Lower leg skin (tissue), 4 donors: ENCODE results near the gene ARHGAP24. TPM values are rescaled to one million over a fixed set of nuclear protein-coding genes. Genes with fewer than 3 reads are reported as not detected.

Source experiments
- DNase-seq, 2 donors: peaks; one replicate each; pipeline ENCODE4 v3.0.0-alpha.2; 2019; ENCODE audit warnings: low spot score in 2 of 2
- H3K4me3 ChIP-seq: fragments of 200-600 bp; sonication (generic); 2 replicates; pipeline ENCODE4 v1.5.1; 2017; ENCODE audit warnings: mild to moderate bottlenecking, low read depth; ENCODE audit not compliant: poor library complexity, severe bottlenecking
- POLR2A ChIP-seq, 2 donors: fragments of 450-650 bp; IDR thresholded peaks; one replicate each; pipeline ENCODE4 v1.6.1; 2016 to 2017; ENCODE audit warnings: antibody characterized with exemption in 2 of 2, mild to moderate bottlenecking in 1 of 2, moderate library complexity in 1 of 2
- WGBS, 2 donors: methylation state at CpG; one replicate each; pipeline ENCODE4 v1.1.5; 2018; 5-methylcytosine and 5-hydroxymethylcytosine counted together
- intact Hi-C: fragments of 100-400 bp; cut with DNase I; formaldehyde crosslinking; loops from one replicate; pipeline ENCODE4 v1.15.0; 2023; ENCODE audit warnings: low total_unique reads
- total RNA-seq, 4 donors: library from RNA; depleted of rRNA; stranded (reverse); fragments of >200 nt; gene quantifications; one replicate each; pipeline ENCODE4 v1.1.0, GENCODE V29; 2016
- TF ChIP-seq, protein P1 (sequence below), 3 donors: fragments of 450-650 bp; IDR thresholded peaks; one replicate each; pipeline ENCODE4 v1.5.1; 2016; ENCODE audit warnings: antibody characterized with exemption in 3 of 3, mild to moderate bottlenecking in 3 of 3, moderate library complexity in 2 of 3

ARHGAP24 gene
- total RNA-seq, 4 donors from 2014 or later: 13.1 to 58.4 (median 24.0) TPM

DNA sequence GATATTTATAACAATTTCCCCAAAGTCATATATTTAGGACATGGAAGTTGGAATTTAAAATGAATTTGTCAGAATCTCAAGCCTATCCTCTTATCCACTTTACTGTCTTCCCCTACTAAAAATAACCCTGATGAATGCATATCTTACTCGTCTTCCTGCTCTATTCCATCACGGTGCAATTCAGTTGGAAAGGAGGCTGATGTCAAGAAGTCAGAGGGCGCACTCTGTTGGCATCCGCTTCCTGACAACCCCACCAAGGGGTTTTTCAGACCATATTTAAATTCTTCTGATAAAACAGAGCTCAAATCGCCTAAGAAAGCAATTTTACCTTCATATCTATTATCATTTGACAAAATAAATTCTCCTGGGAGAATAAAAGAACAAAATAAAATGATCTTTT lies 233.5 kb downstream of the ARHGAP24 start:
- intact Hi-C loops: no loop called here
- 67 to 70% methylated on average over 5 of the region's 5 CpGs for WGBS, 2 donors
- no peak for DNase-seq
- TF ChIP-seq, protein P1, sequence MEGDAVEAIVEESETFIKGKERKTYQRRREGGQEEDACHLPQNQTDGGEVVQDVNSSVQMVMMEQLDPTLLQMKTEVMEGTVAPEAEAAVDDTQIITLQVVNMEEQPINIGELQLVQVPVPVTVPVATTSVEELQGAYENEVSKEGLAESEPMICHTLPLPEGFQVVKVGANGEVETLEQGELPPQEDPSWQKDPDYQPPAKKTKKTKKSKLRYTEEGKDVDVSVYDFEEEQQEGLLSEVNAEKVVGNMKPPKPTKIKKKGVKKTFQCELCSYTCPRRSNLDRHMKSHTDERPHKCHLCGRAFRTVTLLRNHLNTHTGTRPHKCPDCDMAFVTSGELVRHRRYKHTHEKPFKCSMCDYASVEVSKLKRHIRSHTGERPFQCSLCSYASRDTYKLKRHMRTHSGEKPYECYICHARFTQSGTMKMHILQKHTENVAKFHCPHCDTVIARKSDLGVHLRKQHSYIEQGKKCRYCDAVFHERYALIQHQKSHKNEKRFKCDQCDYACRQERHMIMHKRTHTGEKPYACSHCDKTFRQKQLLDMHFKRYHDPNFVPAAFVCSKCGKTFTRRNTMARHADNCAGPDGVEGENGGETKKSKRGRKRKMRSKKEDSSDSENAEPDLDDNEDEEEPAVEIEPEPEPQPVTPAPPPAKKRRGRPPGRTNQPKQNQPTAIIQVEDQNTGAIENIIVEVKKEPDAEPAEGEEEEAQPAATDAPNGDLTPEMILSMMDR (IDR thresholded peaks at IDR 0.05): no peak
- no peak for TF ChIP-seq POLR2A (IDR thresholded peaks at IDR 0.05)
- H3K4me3 ChIP-seq: no peak overlapping the region

DNA sequence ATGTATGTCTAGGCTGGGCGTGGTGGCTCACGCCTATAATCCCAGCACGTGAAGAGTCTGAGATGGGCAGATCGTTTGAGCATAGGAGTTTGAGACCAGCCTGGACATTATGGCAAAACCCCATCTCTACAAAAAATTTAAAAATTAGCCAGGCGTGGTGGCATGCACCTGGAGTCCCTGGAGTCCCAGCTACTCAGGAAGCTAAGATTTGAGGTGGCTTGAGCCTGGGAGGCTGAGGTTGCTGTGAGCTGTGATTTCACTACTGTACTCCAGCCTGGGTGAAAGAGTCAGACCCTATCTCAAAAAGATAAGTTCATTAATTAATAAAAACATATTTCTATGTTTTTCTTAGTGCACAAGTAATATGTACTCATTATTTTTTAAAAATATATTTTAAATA lies 238.1 kb downstream of the ARHGAP24 start:
- intact Hi-C loops: no loop called here
- 90 to 96% methylated on average over 5 of the region's 5 CpGs for WGBS, 2 donors
- no peak for TF ChIP-seq POLR2A (IDR thresholded peaks at IDR 0.05)
- no peak for DNase-seq
- H3K4me3 ChIP-seq: no peak overlapping the region

DNA sequence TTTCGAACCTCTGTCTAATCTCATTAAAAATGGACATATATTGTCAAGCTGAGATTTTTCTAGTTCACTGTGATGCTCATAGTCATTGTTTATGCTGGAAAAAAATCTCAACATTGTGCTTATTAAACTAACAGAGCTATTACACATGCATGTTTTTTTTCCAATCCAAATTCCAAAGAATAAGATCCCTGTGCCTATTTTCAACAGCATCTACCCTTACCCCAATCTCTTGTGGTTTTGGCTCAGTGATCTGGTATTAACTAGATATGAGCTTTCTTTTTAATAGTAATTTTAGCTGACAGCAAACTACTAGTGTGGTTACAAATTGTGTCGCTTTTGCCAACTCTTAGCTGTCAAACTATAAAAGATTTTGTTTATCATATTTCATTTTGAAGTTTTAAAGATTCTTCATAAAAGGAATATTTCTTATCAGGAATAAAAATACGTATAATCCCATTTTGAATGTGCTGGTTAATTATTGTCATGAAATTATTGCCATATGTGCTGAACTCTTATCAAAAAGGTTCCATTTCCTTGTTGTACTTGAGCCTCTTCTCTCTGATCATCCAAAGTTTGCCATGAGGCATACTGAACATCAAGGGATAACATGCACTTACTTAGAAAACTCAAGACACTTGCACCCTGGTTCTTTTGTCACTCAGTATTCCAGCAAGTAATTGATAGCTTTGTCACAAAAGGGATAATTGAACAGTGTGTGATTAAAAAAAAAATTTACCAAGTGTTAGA lies 241.2 kb downstream of the ARHGAP24 start:
- intact Hi-C loops: no loop called here

DNA sequence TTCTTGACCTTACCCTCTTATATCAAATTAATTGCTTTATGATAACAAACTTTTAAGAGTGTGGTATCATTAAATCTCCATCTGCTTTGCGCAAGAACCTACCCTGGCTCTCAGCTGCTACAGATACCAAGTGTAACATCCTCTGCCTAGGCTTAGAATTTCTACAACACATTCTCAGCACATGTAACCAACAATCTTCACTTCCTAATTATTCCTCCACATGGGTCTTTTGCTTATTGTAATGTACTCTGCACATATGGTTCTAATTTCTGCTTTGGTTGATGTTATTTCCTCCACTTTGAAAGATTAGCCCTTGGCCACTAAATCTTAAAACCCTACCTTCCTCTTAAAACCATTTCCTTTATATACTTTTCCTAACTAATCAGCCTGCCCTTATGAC lies 242.4 kb downstream of the ARHGAP24 start:
- DNase-seq: no peak
- WGBS, 2 donors: 74 to 85% methylated on average over 1 of the region's 1 CpG
- no peak for TF ChIP-seq POLR2A (IDR thresholded peaks at IDR 0.05)
- H3K4me3 ChIP-seq: no peak overlapping the region
- intact Hi-C loops: no loop called here

More for the DNA sequence above, 241.2 kb downstream of the ARHGAP24 start:
- DNase-seq: no peak
- WGBS, 2 donors: 46 to 48% methylated on average over 3 of the region's 3 CpGs
- no peak overlapping the region for H3K4me3 ChIP-seq
- TF ChIP-seq, protein P1 (IDR thresholded peaks at IDR 0.05): no peak
- TF ChIP-seq POLR2A (IDR thresholded peaks at IDR 0.05): no peak

DNA sequence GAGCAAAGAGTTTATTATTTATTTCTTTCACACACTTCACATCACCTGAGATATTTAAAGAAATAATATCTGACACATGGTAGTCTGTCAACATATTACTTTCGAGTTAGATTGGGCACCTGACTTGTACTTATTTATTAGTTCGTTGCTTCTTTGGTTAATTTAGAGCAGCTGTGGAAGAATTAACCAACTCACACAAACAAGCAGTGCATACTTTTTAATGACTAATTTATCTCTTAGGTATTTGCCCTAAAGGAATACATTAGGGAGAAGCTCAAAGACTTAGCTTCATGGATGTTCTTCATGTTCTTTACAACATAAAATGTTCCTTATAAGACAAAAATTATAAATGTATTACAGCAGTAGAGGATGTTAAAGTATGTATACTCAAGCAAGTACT lies 242.9 kb downstream of the ARHGAP24 start:
- intact Hi-C loops: no loop called here
- WGBS, 2 donors: 24 to 28% methylated on average over 2 of the region's 2 CpGs

DNA sequence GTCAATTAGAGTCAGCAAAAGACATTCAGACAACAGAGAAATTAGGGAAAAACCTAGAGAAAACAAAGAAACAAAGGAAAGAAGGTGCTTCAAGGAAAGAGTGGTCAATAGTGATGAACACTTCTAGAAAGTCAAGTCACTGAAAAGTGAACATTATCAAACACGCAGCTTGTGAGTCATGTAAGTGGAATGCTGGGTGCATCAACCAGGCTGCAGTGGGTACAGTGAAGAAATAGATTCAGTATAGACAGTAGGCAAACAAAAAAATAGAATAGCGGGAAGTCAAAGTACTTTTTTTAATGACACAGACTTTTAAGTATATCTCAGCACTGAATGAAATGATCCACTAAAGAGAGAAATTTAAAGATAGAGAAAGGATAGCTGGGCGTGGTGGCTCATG lies 245.8 kb downstream of the ARHGAP24 start:
- no peak overlapping the region for H3K4me3 ChIP-seq
- no peak for TF ChIP-seq POLR2A (IDR thresholded peaks at IDR 0.05)
- TF ChIP-seq, protein P1 (IDR thresholded peaks at IDR 0.05): no peak
- intact Hi-C loops: no loop called here
- 57 to 61% methylated on average over 3 of the region's 3 CpGs for WGBS, 2 donors
- no peak for DNase-seq

More for the DNA sequence above, 242.9 kb downstream of the ARHGAP24 start:
- no peak for DNase-seq
- no peak overlapping the region for H3K4me3 ChIP-seq
- TF ChIP-seq, protein P1 (IDR thresholded peaks at IDR 0.05): no peak
- TF ChIP-seq POLR2A (IDR thresholded peaks at IDR 0.05): no peak

DNA sequence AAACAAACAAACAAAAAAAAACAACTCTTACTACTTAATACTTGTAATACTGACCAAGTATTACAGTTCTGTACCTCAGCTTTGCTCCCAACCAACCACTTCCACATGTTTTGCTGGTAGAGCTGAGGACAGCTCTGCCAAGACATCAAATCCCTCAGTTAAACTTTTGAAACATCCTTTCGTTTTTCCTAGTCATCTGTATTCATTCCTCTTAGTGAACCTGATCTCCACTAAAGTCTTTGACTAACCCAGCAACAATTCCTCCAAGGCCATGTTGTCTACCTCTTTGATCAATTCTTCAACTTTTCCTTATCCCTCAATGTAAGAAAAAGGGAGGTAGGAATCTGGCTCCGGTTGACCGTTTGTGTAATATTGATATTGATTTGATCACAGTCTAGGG lies 247.5 kb downstream of the ARHGAP24 start:
- DNase-seq: no peak
- TF ChIP-seq POLR2A (IDR thresholded peaks at IDR 0.05): no peak
- TF ChIP-seq, protein P1 (IDR thresholded peaks at IDR 0.05): no peak
- intact Hi-C loops: no loop called here
- H3K4me3 ChIP-seq: no peak overlapping the region
- 83% methylated on average over 3 of the region's 3 CpGs for WGBS, 2 donors
